CD4-positive, alpha-beta T cell treated with Interleukin-6 at 100 ng/mL for 8 hours (primary cell): ENCODE measurements around the gene ARMH4.

Experiments used
- DNase-seq: peaks from one replicate; pipeline ENCODE4 v3.0.0-alpha.2; 2020; ENCODE audit warnings: mixed read lengths, low spot score

ARMH4 gene

DNA sequence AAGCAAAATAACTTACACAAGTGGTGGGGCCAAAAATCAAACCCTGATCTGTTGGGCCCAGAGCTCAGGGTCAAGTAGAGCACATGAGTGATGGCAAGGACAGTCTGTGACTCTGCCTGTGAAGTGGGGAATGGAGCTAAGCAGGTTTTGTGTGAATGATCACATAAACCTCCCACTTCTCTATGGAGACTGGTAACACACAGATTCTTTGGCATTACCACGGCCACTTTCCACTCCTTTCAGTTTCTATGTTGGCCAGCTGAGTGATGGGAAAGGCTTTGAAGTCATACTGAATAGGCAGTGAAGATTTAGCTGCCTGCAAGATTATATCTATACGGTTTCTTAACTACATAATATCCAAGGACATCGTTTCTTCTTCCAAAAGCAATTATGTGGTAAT lies 97.9 kb downstream of the ARMH4 start:
- DNase-seq: no peak

DNA sequence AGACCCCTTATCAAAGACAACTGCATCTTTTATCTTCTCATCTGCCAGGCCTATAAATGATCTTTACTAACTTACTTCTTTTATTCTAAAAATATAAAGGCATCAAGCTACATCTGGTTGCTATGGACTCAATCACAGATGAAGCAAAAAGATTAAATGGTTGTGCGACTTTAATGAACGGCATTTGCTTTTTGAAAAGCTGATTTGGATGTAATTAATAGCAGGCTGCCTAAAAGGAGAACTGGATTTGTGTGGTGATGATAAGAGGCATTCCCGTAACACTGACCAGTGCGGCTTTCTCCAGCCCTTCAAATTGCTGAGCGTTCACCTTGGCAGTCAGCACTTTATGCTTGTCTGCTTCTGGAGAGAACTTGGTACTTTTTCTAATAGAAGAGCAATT lies 103.8 kb downstream of the ARMH4 start:
- DNase-seq: no peak

DNA sequence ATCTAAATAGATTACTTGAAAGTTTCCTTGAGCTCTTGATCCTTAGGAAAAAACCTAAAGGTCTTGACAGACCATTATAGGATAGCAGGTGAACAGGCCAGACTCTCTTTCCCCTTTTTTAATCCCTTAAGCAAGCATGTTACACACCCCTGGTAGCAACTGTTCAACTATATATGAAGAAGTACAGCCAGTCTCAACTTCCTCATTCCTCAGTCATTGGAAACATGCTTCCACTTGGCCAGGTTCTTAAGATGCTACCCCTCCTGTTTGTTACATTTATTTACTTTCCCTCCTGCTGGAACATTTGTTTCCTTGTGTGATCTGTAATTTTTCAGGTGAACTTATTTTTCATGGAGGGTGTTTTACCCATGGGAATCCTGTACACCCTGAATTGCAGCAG lies 124.1 kb downstream of the ARMH4 start:
- no peak for DNase-seq

DNA sequence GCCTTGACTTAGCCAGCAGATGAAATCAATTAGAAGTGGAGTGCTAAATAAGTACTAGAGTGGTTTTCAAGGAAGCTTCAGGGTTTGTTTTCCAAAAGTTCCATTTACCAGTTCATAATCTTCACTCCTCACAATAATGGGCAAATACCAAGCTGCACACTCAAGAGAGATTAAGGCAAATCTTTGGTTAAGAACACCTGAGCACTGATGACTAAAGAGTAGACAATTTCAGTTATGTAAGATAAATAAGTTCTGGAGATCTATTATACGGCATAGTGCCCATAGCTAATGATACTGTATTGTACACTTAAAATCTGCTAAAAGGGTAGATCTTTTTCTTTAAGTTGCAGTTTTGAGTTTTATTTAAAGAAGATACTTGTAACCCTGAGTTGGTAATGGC lies 125.0 kb downstream of the ARMH4 start:
- no peak for DNase-seq

DNA sequence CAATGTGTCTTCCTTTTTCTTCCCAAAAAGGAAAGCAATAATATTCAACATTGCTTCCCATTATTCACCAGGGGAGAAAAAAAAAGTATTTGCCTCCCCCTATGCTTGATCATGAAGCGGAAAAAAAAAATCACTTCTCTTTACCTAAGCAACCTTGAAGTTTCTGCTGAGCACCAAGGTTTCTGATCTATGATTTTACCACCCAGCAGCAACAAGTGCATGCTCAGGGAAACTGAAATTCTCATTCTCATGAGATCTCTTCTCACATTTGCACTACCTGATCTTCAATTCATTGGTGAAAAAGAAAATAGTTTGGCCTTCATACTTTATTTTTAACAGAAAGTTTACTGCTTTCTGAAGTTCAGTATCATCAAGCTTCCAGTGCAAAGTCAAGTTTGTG lies 125.8 kb downstream of the ARMH4 start:
- DNase-seq: no peak

DNA sequence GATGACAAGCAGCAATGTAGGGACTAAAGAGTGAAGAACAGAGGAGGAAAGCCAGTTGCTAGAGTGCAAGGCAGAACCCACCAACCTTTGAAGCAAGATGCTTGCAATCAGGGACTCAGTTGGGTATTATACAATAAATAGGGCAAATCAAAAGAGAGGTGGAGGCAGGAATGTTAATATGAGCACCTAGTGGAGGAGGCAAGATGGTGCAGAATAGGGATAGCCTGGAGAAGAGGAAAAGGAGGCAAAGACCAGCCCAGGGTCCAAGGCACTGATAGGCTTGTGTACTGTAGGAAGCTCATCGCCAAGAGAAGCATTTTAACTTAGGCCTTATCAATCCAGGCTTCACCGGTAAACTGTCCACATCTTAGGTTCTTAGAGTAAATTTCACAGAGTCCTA lies 137.2 kb downstream of the ARMH4 start:
- DNase-seq: no peak

DNA sequence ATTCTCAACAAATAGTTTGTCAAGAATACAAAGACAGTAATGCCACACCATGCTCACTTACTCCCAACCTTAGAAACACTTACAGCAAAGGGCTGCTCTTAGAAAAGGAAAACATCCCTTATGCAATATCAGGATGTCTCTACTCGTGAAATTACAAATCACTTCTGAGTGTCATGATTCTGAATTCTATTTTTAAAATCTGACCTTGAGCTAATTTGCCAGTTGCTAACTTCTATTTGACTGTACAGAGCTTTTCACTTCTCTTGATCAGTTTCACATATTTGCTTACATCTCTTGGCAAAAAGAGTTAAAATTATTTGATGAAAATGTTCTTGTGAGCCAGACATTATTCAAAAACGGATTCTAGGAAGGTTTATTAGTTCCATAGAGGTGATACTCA lies 149.4 kb downstream of the ARMH4 start:
- no peak for DNase-seq

DNA sequence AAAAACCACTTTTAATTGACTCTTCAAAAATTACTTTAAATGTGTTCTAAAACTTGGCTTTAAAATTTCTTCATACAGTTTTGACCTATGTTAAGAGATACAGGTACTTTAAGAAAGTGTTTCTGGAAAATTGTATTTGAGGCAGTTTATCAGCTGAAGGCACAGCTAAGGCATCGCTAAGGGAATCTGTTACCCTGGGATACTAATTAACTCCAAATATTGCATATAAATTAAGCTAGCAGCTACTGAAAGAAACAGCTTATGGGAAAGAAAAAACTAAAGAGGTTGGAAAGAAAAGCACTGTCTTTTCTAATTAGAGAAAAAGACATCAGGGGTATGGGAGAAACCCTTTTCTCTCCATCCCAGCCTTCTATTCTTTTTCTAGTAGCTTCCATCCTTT lies 152.0 kb downstream of the ARMH4 start:
- DNase-seq: no peak

DNA sequence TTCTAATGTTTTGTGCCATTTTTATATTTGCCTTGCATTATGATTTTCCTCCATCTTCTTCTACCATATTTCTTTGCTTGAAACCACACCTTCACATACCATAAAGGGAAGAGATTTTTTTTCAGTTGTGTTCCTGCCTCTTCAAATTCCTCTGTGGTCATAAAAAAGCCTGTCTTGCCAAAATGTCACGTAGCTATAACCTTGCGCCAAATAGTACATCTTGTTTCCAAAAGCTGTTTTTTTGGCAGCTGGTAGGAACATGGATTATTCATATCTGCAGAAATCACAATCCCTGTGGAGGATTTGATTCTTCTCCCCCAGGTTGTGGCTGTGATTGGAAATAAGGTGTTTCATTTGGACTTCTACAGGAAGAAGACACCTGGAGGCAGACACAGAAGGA lies 152.5 kb downstream of the ARMH4 start:
- no peak for DNase-seq

DNA sequence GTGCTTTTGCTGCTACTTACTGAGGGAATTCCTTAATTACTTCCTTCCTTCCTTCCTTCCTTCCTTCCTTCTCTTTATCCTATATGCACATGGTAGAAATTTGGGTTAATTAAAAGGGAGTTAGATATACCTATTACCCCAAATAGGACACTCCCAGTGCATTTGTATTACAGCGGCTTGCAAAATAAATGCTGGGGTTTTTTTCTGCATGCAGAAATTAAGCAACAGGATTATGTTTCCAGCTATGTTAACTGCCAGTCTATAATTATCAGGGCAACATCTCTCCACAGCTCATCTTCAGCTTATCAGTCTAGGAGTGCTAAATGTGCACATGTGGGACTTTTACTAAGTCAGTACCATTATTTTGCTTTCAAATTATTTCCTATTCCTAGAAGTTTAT lies 153.2 kb downstream of the ARMH4 start:
- no peak for DNase-seq

DNA sequence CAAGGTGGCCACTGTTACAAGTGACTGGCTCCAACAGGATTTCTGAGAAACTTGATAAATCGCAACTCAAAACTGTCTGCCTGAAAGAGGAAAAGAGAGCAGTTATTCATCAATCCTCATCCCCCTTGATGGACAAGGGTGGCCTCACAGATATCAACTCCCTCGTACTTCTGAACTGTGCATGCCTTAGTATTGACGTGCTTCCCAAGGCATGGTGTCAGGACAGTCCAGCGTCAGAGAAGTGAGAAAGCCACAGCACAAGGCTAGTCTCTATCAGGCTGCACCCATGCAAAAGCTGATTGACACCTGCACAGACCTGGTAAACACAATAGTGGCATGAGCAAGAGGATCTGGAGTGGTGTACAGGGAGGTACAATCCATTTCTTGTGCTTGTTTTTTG lies 160.7 kb downstream of the ARMH4 start:
- no peak for DNase-seq

DNA sequence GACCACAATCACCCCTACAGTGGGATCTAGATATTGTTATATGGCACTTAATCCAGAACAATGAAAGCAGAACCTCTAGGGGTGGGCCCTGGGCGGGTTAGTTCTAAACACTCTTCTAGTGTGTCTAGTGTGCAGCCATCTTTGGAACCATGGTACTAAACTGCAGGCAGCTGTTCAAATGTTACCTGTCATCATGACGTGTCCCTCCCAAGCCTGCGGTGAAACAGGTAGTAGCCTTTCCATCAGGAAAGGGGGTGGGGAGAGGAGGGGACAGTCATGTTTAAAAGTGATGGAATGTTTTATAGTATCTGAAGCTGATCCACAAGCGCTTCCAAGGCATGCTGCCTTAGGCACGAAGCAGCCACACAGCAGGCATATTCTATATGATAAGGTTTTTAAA lies 163.6 kb downstream of the ARMH4 start:
- no peak for DNase-seq

DNA sequence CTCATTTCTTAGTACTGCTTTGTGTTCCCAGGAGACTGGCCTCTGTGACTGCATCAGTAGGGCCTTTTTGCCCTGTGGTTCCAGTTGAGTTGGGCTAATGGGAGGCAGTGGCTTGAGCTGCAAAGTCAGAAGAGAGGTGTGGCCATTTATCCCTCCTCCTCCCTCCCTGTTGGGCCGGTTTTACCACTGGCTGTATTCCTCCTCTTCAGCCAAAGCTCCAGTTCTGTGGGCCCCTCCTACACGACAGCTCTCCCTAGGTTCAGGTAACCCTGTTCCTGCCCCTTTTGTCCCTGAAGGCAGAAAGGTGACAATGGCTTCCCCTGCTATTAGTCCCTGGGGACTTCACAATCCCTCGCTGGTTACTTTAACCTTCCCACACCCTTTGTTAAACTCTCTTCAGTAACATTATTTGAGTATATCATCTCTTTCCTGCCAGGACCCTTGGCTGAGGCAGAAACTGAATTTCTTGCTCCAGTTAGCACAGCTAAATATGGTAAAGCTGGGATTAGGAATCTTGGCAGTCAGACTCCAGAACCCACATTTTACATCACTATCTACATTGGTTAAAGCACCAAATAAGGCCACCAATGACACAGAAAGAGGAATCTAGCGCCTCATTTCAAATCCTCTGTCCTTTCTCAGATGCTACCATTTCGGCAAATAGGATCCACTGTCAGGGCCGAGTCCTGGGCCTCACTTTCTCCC lies 164.3 kb downstream of the ARMH4 start:
- no peak for DNase-seq

DNA sequence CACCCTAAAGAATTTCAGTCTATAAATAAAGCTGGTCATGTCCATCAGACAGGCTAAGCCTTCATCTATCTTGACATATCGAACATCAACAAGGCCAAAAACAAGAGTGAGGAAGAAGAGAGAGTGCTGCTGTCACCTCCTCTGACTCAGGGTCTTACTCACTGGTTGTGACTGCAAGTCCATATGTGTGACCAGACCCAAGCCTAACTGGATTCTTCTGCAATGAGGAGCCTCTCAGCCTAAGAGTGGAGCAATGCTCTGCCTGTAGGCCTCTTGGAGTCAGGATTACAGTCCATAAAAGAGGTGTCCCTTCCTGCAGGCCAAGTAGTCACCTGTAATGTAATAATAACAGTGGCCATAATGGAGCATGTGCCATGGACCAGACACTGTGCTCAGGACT lies 165.0 kb downstream of the ARMH4 start:
- no peak for DNase-seq

DNA sequence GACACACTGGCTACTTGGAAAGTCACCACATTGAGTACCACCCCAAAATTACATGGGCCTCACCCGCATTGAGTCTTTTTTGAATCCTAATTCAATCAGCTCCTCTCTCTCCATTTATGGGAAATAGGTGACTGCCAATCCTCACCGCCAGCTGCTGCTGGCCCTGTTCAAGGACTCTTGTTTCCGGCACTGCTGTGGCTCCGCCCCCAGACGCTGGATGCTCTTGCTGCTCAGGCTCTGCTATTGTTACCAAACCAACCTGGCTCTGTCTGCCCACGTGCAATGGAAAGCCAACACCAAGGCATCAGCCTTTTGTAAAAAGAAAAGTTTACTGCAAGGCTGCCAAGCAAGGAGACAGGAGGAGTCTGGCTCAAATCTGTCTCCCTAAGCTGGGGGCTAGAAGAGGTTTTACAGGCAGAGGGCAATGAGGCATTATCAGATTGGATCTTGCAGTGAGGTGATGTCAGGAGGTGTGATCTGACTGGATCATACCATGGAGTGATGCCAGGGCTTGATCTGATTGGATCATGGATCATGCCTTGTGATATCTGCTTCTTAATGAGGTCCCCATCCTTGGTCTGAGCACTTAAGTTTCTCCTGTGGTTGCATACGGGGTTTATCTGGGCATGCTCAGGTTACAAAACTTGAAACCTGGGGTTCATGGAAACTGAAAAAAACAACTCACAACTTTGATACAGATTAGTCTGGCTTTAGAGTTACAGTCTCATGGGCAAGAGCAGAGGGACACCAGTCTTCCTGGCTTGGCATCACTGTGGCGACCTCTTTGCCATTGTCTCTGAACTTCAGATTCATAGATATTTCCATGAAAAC lies 169.0 kb downstream of the ARMH4 start:
- no peak for DNase-seq

DNA sequence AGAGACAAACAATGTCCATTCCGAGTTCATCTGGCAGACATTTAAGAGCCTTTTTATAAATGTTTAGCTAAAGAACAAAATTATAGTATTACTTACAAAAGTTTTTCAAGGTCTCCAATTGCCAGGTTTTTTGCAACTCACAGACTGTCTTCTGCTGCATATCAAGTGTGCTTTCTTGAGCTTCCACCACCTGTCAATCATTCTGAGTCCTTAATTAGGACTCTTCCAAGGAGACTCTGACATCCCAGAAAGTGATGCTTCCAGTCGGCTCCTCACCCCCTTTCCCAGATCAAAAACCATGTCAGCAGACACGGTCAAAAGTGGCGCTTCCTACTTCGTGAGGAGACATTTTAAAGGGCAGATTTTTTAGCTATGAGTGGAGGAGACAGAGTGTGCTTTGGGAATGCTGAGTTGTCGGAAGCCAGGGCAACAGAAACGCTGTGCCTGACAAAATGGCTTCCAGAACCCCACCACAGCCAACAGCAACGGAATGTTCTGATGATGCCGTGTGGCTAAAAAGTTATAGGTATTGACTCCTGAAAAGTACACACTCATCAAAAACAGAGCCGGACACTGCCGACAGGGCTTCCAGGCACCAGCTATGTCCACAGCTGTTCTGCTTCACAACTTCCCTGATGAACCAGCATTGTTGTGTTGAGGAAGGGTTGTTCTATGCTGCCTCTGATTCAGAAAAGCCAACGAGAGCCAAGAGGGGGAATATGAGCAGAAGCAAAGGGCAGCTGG lies 170.0 kb downstream of the ARMH4 start:
- no peak for DNase-seq

DNA sequence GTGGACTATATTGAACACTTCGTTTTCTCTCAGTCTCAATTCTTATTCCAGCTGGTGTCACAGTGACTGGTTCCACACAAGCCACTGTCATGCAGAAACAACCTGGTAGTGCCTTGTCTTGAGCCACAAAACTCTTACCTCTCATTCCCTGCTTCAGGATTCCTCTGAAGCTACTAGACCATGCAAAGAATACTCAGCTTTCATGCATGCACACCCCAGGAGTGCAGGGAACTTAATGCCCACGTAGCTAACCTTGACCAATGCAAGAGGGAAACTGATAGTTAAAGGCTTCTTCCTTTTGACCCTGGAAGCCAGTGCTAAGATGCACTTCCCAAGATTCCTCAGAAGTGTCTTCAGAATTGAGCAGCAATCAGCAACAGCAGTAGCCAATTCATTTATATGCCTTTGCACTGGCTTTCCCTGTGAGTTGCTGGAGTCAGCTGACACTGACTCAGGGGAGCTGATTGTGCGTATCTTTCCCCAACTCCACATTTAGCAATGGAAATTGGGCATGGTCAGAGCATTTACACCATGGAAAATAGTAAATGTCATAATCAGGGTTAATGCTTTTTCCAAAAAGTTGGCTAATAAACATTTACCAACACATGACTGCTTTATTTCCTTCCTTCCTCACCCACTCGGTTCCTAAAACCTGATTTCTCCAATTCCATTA lies 172.5 kb downstream of the ARMH4 start:
- no peak for DNase-seq

DNA sequence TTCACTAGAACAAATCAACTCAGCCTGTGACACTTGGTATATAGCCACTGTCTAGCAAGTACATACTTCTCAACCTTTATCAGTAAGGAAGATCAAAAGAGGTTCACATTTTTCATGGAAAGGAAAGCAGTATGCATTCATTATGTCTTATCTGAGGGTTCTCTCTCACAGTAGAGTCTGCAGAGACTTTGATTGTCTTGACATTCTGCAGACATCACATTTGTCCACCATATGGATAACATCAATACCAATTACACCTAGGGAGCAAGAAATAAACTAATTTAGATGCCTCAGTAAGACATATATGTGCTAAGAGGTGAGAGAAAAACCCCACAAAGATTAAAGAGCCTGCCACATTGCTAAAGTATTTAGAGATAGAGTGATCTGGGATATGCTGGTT lies 175.3 kb downstream of the ARMH4 start:
- DNase-seq: no peak

DNA sequence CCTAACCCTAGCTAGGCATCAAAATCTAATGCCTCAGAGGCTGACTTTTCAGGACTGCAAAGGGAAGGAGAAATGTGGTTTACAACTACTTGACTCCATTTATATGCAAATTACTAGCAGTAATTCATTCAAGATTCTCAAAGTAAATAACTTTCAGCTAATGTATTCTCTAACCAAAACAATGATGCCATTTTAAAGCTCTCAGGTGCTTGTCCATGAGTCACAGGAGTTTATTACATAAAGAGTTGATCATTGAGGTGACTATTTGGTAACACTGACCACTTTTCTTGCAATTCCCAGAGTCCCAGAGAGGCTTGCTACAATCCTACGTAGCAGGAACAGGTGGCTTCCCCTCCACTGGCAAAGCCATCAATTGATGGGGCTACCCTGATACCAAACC lies 177.1 kb downstream of the ARMH4 start:
- DNase-seq: no peak

DNA sequence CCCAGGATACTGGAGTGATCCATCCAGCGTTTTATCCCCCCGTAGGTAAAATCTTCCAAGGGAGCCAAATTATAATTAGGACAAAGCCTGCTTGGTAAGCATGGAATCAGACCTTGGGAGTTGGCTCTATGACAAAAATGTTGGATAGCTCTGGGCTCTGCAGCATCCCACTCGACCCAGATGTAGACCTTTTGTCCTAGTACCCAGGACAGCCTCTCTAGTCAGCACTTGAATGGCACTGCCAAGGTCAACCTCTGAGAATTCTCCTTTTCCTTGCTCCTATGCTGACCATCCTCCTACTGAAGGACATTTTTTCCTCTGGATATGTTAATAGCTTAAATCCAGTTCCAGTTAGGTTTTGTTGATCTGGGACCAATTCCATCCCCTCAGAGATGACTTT lies 181.4 kb downstream of the ARMH4 start:
- no peak for DNase-seq

DNA sequence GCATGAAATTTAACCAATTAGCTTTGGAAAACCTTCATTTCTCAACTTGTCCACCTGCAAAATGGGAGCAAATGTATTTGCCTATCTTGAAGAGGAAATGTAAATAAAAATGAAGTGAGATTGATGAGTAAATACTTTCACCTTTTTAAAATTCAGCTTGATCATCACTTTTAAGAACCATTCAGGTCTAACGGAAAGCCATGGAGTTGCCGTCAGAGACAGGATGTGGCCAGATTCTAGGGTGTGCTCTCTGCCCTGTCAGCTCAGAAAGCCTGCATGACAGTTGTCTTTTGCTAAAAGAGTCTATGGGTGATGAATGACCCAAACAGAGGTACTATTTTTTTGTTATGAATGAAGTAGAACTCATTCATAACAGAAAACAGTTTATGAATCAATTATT lies 181.8 kb downstream of the ARMH4 start:
- no peak for DNase-seq

DNA sequence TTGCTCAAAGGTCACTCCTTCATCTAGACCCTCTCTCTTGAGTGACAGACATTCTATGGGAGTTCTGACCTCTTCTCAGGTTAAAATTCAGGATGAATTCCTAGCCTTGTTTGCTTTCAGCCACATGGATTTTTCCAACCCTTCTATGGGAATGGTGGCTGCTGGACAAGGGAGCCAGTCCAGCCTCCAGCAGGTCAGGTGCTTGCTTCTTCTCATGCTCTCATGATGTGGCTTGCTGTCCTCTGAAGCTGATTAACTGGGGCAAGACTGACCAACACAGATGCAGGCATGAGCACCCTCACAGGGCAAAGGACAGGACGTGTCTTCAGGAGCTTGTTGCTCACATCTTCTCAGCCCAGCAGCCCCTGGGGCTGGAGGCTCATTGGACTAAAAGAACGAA lies 188.9 kb downstream of the ARMH4 start:
- DNase-seq: no peak
